ENCODE data around the gene MBOAT1.
"Not testable (repeated sequence)": the region's sequence is repeated elsewhere in the genome, so short reads cannot be mapped to it uniquely, and the experiment has no call there.

Gene MBOAT1

DNA sequence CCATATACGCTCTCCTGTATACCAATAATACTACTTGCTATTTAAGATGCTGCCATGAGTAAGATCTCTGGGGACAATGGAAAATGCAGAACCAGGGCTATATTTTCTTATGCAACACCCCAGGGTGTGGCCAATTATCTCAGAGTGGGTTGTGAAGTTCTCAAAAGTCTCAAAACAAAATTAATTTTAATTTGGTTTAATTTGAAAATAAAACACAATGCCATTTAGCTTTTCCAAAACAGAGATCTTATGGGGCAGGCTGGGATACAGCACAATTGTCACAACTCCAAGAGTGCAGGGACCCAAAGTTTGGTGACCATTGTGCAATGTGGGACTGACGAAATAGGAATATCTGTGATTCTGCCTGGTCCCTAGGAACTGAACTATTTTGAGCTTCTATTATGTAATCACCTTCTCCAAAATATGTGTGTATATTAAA lies 43.1 kb downstream of the MBOAT1 start:
- no peak for ATAC-seq

DNA sequence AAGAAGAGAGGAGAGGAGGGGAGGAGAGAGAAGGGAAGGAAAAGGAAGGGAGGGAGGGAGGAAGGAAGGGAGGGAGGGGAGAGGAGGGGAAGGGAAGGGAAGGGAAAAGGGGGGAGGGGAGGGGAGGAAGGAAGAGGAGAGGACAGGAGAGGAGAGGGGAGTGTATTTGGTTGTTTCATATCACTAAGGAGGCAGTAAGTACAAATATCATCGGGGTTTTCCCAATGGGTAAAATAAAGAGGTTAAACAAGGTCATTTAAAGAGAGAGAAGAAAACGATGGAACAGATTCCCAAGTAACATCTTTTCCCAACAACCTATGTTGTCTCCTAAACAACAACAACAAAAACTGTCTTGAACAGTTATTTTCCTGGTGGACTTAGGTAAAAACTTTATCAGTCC lies 43.6 kb downstream of the MBOAT1 start:
- no peak for ATAC-seq

DNA sequence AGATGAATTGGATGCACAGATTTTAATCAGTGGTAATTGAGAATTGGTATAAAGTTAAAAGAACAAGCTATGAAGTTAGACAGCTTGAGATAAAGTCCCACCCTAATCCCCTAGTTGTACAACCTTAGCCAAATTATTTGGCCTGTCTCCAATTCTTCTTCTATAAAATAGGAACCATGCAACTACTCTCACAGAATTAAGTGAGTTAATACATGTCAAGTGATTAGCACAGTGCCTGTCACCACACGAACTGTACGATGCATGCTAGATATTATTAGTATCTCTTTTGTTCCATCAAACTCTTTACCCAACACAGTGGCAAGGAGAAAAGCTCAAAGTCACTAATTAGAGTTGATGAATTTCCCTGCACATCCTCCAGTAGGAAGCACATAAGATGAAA lies 44.7 kb downstream of the MBOAT1 start:
- ATAC-seq: no peak

GRCh38 chr6:20166210-20166609 lies 46.1 kb downstream of the MBOAT1 start:
- ATAC-seq: no peak

DNA sequence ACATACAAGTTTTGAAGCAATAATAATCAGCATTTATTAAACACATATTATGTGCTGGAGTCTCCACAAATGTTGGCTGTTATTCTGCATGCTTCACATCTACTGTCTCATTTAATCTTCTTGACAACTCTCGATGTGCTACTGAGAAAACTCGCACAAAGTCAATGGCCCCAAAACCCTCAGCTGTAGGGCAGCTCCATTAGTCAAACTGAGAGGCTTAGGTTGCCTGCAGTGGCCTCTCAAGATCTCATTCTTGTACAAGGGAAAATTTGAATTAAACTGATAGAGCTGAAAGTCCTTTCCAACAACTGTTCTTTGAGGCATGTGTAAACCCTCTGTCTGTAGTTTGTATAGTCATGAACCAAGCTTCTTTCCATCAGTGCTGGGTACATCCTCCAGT lies 49.8 kb downstream of the MBOAT1 start:
- no peak for ATAC-seq

DNA sequence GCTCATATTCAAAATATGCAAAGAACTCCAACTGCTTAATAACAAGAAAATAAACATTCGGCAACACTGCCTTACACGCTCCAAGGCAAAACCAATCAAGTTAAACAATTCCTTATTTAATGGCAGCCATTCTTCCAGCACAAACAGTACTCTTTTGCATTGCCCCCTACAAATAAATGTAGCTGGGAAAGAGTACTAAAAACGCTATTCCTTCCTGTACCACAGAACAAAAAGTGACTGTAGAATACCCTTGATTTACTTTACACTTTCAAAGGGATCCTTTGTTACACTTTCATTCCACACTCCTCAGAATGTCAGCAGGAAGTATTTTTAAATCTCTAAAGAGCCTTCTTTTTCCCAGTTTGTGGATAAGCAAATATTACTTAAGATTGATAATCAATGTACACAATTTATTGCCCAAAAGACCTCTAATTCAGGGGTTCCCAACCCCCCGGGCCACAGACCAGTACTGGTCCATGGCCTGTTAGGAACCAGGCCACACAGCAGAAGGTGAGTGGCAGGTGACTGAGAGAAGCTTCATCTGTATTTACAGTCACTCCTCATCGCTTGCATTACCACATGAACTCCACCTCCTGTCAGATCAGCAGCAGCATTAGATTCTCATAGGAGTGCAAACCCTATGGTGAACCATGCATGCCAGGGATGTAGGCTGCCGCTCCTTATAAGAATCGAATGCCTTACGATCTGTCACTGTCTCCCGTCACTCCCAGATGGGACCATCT lies 51.6 kb downstream of the MBOAT1 start:
- ATAC-seq: no peak

DNA sequence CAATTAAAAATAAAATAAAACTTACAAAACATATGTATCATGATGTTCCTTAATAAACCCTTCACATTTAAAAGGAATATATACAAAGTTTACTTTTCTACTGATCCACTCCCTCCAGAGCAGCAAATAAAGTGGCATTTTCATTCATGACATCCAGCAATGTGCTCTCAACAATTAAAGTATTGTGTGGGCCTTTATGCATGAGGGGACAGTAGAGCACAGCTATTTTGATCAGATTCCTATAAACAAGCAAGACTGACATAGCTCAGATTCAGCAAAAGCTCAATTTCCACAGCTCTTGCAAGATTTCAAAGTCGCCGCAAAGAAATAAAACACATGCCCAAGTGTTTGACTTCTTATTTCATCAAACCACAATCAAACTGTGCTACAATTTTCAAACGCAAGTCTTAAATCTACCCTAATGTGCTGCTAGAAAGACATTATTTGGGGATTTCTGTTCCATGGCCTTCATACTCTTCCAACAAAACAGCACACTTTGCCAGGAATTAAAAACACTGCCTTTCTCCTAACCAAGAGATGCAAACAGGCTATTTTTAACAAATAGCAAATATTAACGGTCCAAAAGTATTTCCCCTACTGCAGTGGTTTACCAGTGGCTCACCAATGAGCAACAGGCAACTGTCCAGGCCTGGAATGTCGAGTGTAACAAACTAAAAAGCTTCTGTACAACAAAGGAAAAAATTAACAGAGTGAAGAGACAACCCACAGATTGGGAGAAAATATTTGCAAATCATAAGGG lies 52.3 kb downstream of the MBOAT1 start:
- no peak for ATAC-seq

DNA sequence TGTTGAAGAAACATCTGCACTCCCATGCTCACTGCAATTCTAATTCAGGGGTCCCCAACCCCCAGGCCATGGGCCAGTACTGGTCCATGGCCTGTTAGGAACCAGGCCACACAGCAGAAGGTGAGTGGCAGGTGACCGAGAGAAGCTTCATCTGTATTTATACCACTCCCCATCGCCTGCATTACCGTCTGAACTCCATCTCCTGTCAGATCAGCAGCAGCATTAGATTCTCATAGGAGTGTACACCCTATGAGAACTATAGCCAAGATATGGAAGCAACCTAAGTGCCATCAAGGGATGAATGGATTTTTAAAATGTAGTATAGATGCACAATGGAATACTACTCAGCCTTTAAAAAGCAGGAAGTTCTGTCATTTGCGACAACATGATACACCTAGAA lies 53.2 kb downstream of the MBOAT1 start:
- no peak for ATAC-seq

GRCh38 chr6:20158676-20159075 lies 53.6 kb downstream of the MBOAT1 start:
- no peak for ATAC-seq

DNA sequence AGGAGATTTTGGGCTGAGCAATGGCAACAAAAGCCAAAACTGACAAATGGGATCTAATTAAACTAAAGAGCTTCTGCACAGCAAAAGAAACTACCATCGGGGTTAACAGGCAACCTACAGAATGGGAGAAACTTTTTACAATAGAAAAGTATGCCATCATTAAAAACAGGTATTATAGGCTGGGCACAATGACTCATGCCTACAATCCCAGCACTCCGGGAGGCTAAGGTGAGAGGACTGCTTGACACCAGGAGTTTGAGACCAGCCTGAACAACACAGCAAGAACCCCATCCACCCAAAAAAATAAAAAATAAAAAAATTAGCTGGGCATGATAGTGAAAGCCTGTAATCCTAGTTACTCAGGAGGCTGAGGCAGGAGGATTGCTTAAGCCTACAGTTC lies 55.4 kb downstream of the MBOAT1 start:
- ATAC-seq: no peak

GRCh38 chr6:20154753-20155152 lies 57.5 kb downstream of the MBOAT1 start:
- no peak for ATAC-seq

DNA sequence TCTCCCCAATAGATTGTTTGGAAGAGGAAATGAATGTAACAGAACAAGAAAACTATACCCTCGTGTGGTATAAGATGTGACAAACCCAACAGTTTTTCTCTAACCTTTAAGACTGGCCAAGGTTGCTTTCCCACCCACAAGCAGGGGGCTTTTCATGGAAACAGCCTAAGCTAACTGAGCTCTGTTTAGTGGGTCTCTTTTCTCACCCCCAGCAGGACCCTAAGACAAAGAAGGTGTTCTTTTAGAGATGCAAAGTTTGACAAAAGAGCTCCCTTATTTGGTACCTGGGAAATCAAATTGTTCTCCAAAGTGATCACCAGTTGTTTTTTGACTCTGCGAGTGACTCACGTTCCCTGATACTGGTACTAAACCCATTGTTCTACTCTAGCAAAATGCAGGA lies 59.1 kb downstream of the MBOAT1 start:
- no peak for ATAC-seq

DNA sequence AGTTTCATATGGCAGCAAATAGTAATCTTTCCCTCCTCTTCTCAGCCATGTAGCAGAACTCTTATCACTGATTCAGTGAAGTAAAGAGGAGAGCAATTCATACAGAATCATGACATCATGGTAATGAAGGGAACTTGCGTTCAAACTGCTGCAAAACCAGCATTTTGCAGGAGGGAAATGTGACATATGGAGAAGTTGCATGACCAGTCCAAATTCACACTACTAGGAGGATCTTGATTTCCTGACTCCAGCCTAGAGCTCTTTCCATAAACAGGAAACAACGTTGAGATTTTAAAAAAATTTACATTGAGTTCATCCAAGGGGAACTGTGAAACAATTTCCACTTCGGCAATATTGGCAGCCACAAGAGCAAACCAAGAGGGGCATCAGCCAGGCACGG lies 63.8 kb downstream of the MBOAT1 start:
- no peak for ATAC-seq

DNA sequence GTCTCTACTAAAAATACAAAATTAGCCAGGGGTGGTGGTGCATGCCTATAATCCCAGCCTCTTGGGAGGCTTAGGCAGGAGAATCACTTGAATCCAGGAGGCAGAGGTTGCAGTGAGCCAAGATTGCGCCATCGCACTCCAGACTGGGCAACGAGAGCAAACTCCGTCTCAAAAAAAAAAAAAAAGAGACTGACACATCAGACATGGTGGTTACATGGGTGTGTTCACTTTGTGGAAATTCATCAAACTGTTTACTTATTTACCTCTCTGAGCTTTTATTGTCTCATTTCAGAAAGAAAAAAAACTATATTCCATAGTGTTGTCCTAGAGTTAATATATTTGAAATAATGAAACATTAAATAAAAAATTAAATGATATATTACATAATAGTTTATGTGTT lies 64.8 kb downstream of the MBOAT1 start:
- no peak for ATAC-seq

GRCh38 chr6:20146831-20147230 lies 65.4 kb downstream of the MBOAT1 start:
- ATAC-seq: not testable (repeated sequence)

DNA sequence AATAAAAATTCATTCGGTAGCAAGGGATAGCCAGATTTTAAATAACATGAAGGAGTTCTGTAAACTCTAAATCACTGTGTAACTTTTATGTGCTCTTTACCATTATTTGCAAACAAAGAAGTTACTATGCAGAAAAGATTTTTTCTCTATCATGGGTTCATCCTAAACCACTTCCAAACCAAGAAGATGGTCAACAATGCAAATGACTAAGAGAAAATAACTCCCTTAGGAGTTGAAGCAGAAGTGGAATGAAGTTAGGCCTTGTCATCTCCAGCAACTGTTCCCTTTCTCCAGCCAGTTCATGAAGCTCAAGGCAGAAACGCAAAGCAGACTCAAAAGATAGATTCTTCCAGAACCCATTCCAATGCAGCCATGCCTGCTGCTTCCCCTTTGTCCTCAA lies 66.0 kb downstream of the MBOAT1 start:
- ATAC-seq: no peak

- no peak for ATAC-seq
Observed at GRCh38 chr6:20142866-20143265, 69.4 kb downstream of the MBOAT1 start.

- no peak for ATAC-seq
Observed at GRCh38 chr6:20141931-20142330, 70.3 kb downstream of the MBOAT1 start.

GRCh38 chr6:20139127-20139963 lies 72.9 kb downstream of the MBOAT1 start:
- ATAC-seq: not testable (repeated sequence)

GRCh38 chr6:20137837-20138236 lies 74.4 kb downstream of the MBOAT1 start:
- ATAC-seq: no peak

- ATAC-seq: no peak
Observed at GRCh38 chr6:20137240-20137639, 75.0 kb downstream of the MBOAT1 start.

- no peak for ATAC-seq
Observed at GRCh38 chr6:20135677-20136268, 76.5 kb downstream of the MBOAT1 start.

GRCh38 chr6:20134613-20135012 lies 77.7 kb downstream of the MBOAT1 start:
- ATAC-seq: no peak
